Smooth muscle cell (in vitro differentiated cells): ENCODE data around the gene PTPRN2. TPM values are rescaled to one million over a fixed set of nuclear protein-coding genes. Genes with fewer than 3 reads are reported as not detected.

ENCODE experiments used
- DNase-seq: peaks from one replicate; lab custom pipeline; 2025; ENCODE audit not compliant: unreplicated experiment; lab: John Stamatoyannopoulos, UW
- H2AFZ ChIP-seq: fragments of 200-600 bp; sonication (generic); 2 replicates; pipeline ENCODE4 v1.6.0; 2016; ENCODE audit warnings: antibody characterized with exemption, low read depth, mild to moderate bottlenecking
- H3F3A ChIP-seq: fragments of 200-600 bp; sonication (generic); 2 replicates; pipeline ENCODE4 v1.6.0; 2017; ENCODE audit warnings: antibody characterized with exemption, low read depth
- H3K27ac ChIP-seq: fragments of 200-600 bp; sonication (generic); 2 replicates; pipeline ENCODE4 v1.5.1; 2016; ENCODE audit warnings: low read depth, mild to moderate bottlenecking
- H3K27me3 ChIP-seq: fragments of 200-600 bp; sonication (generic); 2 replicates; pipeline ENCODE4 v1.6.1; 2016; ENCODE audit warnings: low read depth, mild to moderate bottlenecking
- H3K36me3 ChIP-seq: fragments of 200-600 bp; sonication (generic); 2 replicates; pipeline ENCODE4 v1.5.1; 2016; ENCODE audit warnings: low read depth
- H3K4me1 ChIP-seq: fragments of 200-600 bp; sonication (generic); 2 replicates; pipeline ENCODE4 v1.5.1; 2016; ENCODE audit warnings: low read depth
- H3K4me2 ChIP-seq: fragments of 200-600 bp; sonication (generic); 2 replicates; pipeline ENCODE4 v1.6.0; 2016; ENCODE audit warnings: mild to moderate bottlenecking
- H3K4me3 ChIP-seq: fragments of 200-600 bp; sonication (generic); 2 replicates; pipeline ENCODE4 v1.5.1; 2016; ENCODE audit warnings: mild to moderate bottlenecking
- H3K79me2 ChIP-seq: fragments of 200-600 bp; sonication (generic); 2 replicates; pipeline ENCODE4 v1.6.0; 2016; ENCODE audit warnings: low read depth, mild to moderate bottlenecking
- H3K9ac ChIP-seq: fragments of 200-600 bp; sonication (generic); 2 replicates; pipeline ENCODE4 v1.6.0; 2016; ENCODE audit warnings: low read depth
- H3K9me3 ChIP-seq: fragments of 200-600 bp; sonication (generic); replicated peaks from 2 replicates; pipeline ENCODE4 v1.5.1; 2016; ENCODE audit warnings: low read depth
- H4K20me1 ChIP-seq: fragments of 200-600 bp; sonication (generic); 2 replicates; pipeline ENCODE4 v1.6.0; 2016; ENCODE audit warnings: low read depth
- CTCF ChIP-seq: fragments of 200-600 bp; sonication (generic); IDR thresholded peaks from 2 replicates; pipeline ENCODE4 v1.5.1; 2017; ENCODE audit warnings: borderline replicate concordance, mild to moderate bottlenecking, antibody characterized with exemption; ENCODE audit not compliant: insufficient read depth, poor library complexity, severe bottlenecking
- WGBS: methylation state at CpG from one replicate; pipeline ENCODE4 v1.1.7; 2016; ENCODE audit warnings: low lambda C conversion rate; 5-methylcytosine and 5-hydroxymethylcytosine counted together
- polyA plus RNA-seq: library from polyadenylated mRNA; unstranded; fragments of >200 nt; fragmentation: Nextera tagmentation; extraction: Ambion mirVana; gene quantifications from 2 replicates; pipeline ENCODE4 v1.2.1, GENCODE V29; 2016
- total RNA-seq: library from RNA; depleted of rRNA; stranded (reverse); fragments of >200 nt; gene quantifications from 2 replicates; pipeline ENCODE4 v1.2.3, GENCODE V29; 2014

PTPRN2 gene
- total and polyA plus RNA-seq, 2 experiments from 2014 or later = 0.09 to 0.87 TPM

- 89% methylated on average over 5 of the region's 5 CpGs for WGBS
- Histone ChIP-seq H2AFZ (no peak overlapping the region), H3K4me1 (no peaks in the 10 kb centered on the region), H3K4me3 (no peak overlapping the region), H3K27ac (no peak overlapping the region), H3K9ac (no peak overlapping the region), H3F3A (peaks cover 21% of the 10 kb centered on the region), H3K27me3 (no peaks in the 10 kb centered on the region), H4K20me1 (no peaks in the 10 kb centered on the region), H3K4me2 (no peak overlapping the region), H3K9me3 (peaks cover 5% of the 10 kb centered on the region), H3K79me2 (no peaks in the 10 kb centered on the region), H3K36me3 (no peaks in the 10 kb centered on the region)
- TF ChIP-seq CTCF = no peak
- no peak for DNase-seq
These were observed 655.0 kb downstream of the PTPRN2 start for GRCh38 chr7:157932498-157933218.

GRCh38 chr7:157930926-157931466 lies 656.6 kb downstream of the PTPRN2 start:
- Histone ChIP-seq H4K20me1 (no peaks in the 10 kb centered on the region), H3K4me3 (no peak overlapping the region), H3K27me3 (no peaks in the 10 kb centered on the region), H3K4me1 (no peaks in the 10 kb centered on the region), H3F3A (peaks cover 21% of the 10 kb centered on the region), H3K79me2 (no peaks in the 10 kb centered on the region), H3K4me2 (no peak overlapping the region), H3K36me3 (no peaks in the 10 kb centered on the region), H3K9me3 (peaks cover 5% of the 10 kb centered on the region), H3K9ac (no peak overlapping the region), H3K27ac (no peak overlapping the region), H2AFZ (no peak overlapping the region)
- DNase-seq = no peak
- TF ChIP-seq CTCF = no peak
- WGBS = 90% methylated on average over 13 of the region's 13 CpGs

GRCh38 chr7:157930441-157930840 lies 657.2 kb downstream of the PTPRN2 start:
- no peak overlapping the region for H3K4me2 ChIP-seq
- no peaks in the 10 kb centered on the region for H3K27me3 ChIP-seq
- H4K20me1 ChIP-seq = no peaks in the 10 kb centered on the region
- TF ChIP-seq CTCF = no peak
- H3K9me3 ChIP-seq = peaks cover 5% of the 10 kb centered on the region
- H3K9ac ChIP-seq = no peak overlapping the region
- no peaks in the 10 kb centered on the region for H3K4me1 ChIP-seq
- no peak overlapping the region for H3K27ac ChIP-seq
- H3K79me2 ChIP-seq = no peaks in the 10 kb centered on the region
- no peak for DNase-seq
- peaks cover 21% of the 10 kb centered on the region for H3F3A ChIP-seq
- no peak overlapping the region for H3K4me3 ChIP-seq
- no peak overlapping the region for H2AFZ ChIP-seq
- WGBS = 87% methylated on average over 6 of the region's 6 CpGs
- no peaks in the 10 kb centered on the region for H3K36me3 ChIP-seq

GRCh38 chr7:157929671-157930070 lies 658.0 kb downstream of the PTPRN2 start:
- 86% methylated on average over 15 of the region's 16 CpGs for whole genome bisulfite sequencing
- no peak overlapping the region for H3K9ac ChIP-seq
- no peak for TF ChIP-seq CTCF

More at GRCh38 chr7:157929671-157930070, 658.0 kb downstream of the PTPRN2 start:
- H3F3A ChIP-seq = peaks cover 21% of the 10 kb centered on the region
- no peak for DNase-seq
- no peak overlapping the region for H3K4me3 ChIP-seq
- no peak overlapping the region for H2AFZ ChIP-seq
- no peaks in the 10 kb centered on the region for H3K4me1 ChIP-seq
- H3K27ac ChIP-seq = no peak overlapping the region
- H3K36me3 ChIP-seq = no peaks in the 10 kb centered on the region
- H4K20me1 ChIP-seq = no peaks in the 10 kb centered on the region
- H3K9me3 ChIP-seq = peaks cover 5% of the 10 kb centered on the region
- no peaks in the 10 kb centered on the region for H3K27me3 ChIP-seq
- no peaks in the 10 kb centered on the region for H3K79me2 ChIP-seq
- no peak overlapping the region for H3K4me2 ChIP-seq
